Fibroblast of villous mesenchyme (primary cell): ENCODE results near the gene SGSH. TPM values are rescaled to one million over a fixed set of nuclear protein-coding genes. Genes with fewer than 3 reads are reported as not detected.

Source experiments
- DNase-seq: peaks from one replicate; pipeline ENCODE4 v3.0.0-alpha.2; 2010; ENCODE audit warnings: low read depth
- H3K4me3 ChIP-seq: 2 replicates; pipeline ENCODE4 v1.5.1; 2011; ENCODE audit warnings: low read depth, mild to moderate bottlenecking, low read length
- total RNA-seq: library from RNA; depleted of rRNA; stranded (reverse); fragments of >200 nt; gene quantifications from 2 replicates; pipeline ENCODE4 v1.2.3, GENCODE V29; 2012
- TF ChIP-seq, protein P1 (sequence below): IDR thresholded peaks from 2 replicates; pipeline ENCODE4 v1.5.1; 2012; ENCODE audit warnings: low read depth, mild to moderate bottlenecking, low read length; ENCODE audit not compliant: insufficient read depth

The SGSH gene
- total RNA-seq, 1 donor, result 12.1 TPM

DNA sequence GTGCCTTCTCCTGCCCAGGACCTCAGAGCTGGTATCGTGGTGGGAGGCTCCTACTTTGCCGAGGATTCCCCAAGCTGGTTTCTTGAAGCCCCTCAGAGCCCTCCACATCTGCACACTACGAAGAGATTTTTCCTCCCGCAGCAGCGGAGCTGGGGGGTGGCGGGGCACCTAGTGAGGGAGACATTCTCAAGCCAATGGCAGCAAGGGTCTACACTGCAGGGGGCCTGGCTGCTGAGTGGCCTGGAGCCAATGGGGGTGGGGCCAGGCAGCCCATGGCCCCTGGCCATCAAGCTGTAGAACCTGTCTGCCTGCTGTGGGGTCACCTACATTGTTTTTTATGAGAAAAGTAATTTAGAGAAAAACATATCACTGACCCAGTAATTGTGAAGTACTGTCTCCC lies 5.1 kb upstream of the SGSH start:
- no peak overlapping the region for H3K4me3 ChIP-seq
- no peak for DNase-seq
- TF ChIP-seq, protein P1, sequence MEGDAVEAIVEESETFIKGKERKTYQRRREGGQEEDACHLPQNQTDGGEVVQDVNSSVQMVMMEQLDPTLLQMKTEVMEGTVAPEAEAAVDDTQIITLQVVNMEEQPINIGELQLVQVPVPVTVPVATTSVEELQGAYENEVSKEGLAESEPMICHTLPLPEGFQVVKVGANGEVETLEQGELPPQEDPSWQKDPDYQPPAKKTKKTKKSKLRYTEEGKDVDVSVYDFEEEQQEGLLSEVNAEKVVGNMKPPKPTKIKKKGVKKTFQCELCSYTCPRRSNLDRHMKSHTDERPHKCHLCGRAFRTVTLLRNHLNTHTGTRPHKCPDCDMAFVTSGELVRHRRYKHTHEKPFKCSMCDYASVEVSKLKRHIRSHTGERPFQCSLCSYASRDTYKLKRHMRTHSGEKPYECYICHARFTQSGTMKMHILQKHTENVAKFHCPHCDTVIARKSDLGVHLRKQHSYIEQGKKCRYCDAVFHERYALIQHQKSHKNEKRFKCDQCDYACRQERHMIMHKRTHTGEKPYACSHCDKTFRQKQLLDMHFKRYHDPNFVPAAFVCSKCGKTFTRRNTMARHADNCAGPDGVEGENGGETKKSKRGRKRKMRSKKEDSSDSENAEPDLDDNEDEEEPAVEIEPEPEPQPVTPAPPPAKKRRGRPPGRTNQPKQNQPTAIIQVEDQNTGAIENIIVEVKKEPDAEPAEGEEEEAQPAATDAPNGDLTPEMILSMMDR, result no peak

- no peak for DNase-seq
- no peak overlapping the region for H3K4me3 ChIP-seq
- TF ChIP-seq, protein P1, result no peak
Measured at GRCh38 chr17:80224683-80225082, 4.5 kb upstream of the SGSH start.

DNA sequence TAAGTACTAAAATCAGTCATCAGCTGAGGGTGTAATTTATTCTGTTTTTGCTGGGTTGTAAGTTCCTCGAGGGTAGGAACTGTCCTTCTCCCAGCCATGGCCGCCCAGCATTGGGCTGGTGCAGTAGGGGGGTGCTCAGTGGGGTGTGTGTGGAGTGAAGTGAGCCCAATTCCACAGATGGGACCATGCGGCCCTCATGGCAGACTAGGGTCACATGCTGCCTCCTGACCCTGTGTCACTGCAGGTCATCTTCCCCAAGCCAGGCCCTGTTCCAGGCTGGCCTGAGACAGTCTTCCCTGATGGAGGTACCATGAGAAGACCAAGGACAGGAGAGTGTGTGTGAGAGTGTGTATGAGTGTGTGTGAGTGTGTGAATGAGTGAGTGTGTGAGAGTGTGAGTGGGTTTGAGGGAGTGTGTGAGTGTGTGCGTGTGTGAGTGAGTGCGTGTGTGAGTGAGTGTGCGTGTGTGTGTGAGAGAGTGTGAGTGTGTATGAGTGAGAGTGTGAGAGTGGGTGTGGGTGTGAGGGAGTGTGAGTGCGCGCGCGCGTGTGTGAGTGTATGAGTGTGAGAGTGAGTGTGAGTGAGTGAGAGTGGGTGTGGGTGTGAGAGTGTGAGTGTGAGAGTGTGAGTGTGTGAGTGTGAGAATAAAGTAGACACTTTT lies 3.8 kb upstream of the SGSH start:
- DNase-seq, result no peak
- no peak overlapping the region for H3K4me3 ChIP-seq
- TF ChIP-seq, protein P1, result no peak

DNA sequence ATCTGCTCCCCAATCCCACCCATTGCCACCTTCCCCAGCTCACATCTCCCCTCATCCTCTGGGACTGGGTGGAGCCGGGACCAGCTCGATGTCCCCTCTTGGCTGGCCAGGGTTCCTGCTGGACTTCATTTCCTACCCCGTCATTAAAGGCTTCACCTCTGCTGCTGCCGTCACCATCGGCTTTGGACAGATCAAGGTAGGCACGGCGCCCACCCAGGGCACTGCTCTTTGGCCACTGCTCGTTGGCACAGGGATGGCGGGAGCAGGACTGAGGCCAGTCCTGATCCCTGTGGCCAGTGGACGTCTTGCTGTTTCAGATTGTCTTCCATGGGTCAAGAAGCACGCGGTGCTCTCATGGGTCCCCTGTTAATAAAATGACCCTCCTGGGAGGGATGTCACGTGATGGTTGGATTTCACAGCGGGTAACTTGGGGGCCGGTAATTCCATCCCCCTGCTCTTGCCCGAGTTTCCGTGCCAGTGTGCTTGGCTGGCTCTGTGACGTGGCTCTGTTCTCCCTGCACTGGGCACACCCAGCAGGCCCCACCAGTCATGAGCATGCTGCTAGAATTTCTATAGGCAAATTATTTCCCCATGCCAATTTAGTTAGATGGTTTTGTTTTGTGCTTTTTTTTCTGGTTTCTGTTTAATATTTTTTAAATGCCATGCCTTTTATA lies 3.1 kb upstream of the SGSH start:
- no peak for DNase-seq
- H3K4me3 ChIP-seq, result no peak overlapping the region
- TF ChIP-seq, protein P1, result no peak

DNA sequence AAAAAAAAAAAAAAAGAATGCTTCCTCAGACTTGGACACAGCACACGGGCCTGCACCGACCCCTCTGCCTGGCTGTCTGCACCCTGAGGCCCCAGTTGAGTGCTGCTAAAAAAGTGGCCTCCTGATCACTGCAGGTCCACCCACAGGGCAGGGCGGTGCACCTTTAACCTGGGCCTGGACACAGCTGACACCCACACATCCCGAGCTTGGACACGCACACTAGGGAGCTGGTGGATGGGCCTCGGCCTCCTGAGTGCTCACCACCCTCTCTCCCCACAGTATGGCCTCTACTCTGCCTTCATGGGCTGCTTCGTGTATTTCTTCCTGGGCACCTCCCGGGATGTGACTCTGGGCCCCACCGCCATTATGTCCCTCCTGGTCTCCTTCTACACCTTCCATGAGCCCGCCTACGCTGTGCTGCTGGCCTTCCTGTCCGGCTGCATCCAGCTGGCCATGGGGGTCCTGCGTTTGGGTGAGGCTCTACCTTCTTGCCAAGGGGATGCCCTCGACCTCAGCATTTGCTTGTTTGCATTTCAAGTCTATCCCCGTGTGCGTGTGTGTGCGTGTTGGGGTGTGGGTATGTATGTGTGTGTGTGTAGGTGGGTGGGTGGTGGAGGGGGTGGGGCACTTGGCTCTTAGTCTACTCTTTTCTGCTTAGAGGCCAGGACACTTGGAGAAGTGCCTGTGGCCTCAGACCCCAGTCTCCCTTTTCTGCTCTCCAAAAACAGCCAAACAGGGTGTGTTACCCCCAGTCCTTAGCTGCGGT lies 2.4 kb upstream of the SGSH start:
- TF ChIP-seq, protein P1, result no peak
- no peak overlapping the region for H3K4me3 ChIP-seq
- no peak for DNase-seq

DNA sequence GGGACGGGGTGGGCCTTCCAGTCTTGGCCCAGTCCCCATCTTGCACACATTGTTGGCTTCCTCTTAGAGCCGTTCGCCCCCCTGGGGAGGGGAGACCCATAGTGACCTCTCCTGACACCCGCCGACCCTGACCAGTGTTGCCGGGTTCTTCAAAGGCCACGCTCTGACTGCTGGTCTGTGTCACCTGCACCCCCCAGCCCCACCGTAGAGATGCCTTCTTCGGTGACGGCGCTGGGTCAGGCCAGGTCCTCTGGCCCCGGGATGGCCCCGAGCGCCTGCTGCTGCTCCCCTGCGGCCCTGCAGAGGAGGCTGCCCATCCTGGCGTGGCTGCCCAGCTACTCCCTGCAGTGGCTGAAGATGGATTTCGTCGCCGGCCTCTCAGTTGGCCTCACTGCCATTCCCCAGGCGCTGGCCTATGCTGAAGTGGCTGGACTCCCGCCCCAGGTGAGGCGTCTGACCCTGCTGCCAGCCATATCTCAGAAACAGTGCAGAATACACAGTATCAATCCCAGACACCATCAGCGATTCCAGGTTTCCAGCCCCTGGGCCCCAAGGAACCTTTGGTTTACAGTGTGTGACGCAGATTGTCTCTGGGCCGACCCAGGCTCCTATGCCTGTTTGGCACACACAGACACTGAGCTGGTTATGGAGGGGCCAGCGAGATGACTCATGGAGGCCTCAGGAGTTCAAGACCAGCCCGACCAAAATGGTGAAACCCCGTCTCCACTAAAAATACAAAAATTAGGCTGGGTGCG lies 1.4 kb upstream of the SGSH start:
- TF ChIP-seq, protein P1, result no peak
- H3K4me3 ChIP-seq, result peak overlapping the region; percentile 87
- no peak for DNase-seq
